Fibroblast of the conjunctiva (primary cell): ENCODE results near the gene SAMD5.
"Not testable (repeated sequence)": the region's sequence is repeated elsewhere in the genome, so short reads cannot be mapped to it uniquely, and the experiment has no call there.

Source experiments
- DNase-seq: peaks from one replicate; pipeline ENCODE4 v3.0.0-alpha.2; 2010; ENCODE audit warnings: low read depth

Gene SAMD5

GRCh38 chr6:147528511-147529145 is 20.1 kb downstream of the SAMD5 start:
- peak; percentile 20 for DNase-seq

GRCh38 chr6:147530132-147531060 is 21.9 kb downstream of the SAMD5 start:
- no peak for DNase-seq

- no peak for DNase-seq
These were observed 22.8 kb downstream of the SAMD5 start for GRCh38 chr6:147531321-147531720.

- no peak for DNase-seq
These were observed 25.8 kb downstream of the SAMD5 start for GRCh38 chr6:147534116-147534860.

- DNase-seq, result no peak
These were observed 30.3 kb downstream of the SAMD5 start for GRCh38 chr6:147538821-147539220.

- no peak for DNase-seq
These were observed 31.6 kb downstream of the SAMD5 start for GRCh38 chr6:147540075-147540474.

GRCh38 chr6:147542436-147542835 is 33.9 kb downstream of the SAMD5 start:
- not testable (repeated sequence) for DNase-seq

GRCh38 chr6:147544420-147544819 is 35.9 kb downstream of the SAMD5 start:
- DNase-seq, result no peak

GRCh38 chr6:147546501-147547368 is 38.2 kb downstream of the SAMD5 start:
- DNase-seq, result no peak

GRCh38 chr6:147547369-147547902 is 38.9 kb downstream of the SAMD5 start:
- no peak for DNase-seq

- DNase-seq, result no peak
These were observed 40.5 kb downstream of the SAMD5 start for GRCh38 chr6:147548921-147549475.

GRCh38 chr6:147549531-147549930 is 41.0 kb downstream of the SAMD5 start:
- DNase-seq, result no peak

GRCh38 chr6:147551976-147552375 is 43.5 kb downstream of the SAMD5 start:
- DNase-seq, result no peak

- no peak for DNase-seq
These were observed 44.6 kb downstream of the SAMD5 start for GRCh38 chr6:147553099-147553498.

- no peak for DNase-seq
These were observed 45.8 kb downstream of the SAMD5 start for GRCh38 chr6:147554281-147554680.

- no peak for DNase-seq
These were observed 50.5 kb downstream of the SAMD5 start for GRCh38 chr6:147559006-147559405.

- no peak for DNase-seq
These were observed 52.2 kb downstream of the SAMD5 start for GRCh38 chr6:147560670-147561069.

- no peak for DNase-seq
These were observed 53.2 kb downstream of the SAMD5 start for GRCh38 chr6:147561726-147562125.

GRCh38 chr6:147563472-147563871 is 55.0 kb downstream of the SAMD5 start:
- DNase-seq, result no peak

GRCh38 chr6:147564556-147564955 is 56.1 kb downstream of the SAMD5 start:
- DNase-seq, result peak; percentile 6
